Nephron (organoid): ENCODE data around the gene FAM181A.

Source experiments
- H3K27ac Mint-ChIP-seq, 3 experiments: 2 replicates each; pipeline ENCODE4 v1.8.0; 2020; ENCODE audit warnings: mixed read lengths in 3 of 3, mild to moderate bottlenecking in 2 of 3, moderate library complexity in 1 of 3
- H3K27me3 Mint-ChIP-seq: 2 replicates; pipeline ENCODE4 v1.8.0; 2021; ENCODE audit warnings: low read depth, mild to moderate bottlenecking, moderate library complexity, mixed read lengths
- H3K36me3 Mint-ChIP-seq: 2 replicates; pipeline ENCODE4 v1.8.0; 2020; ENCODE audit warnings: low read depth, mixed read lengths
- H3K4me1 Mint-ChIP-seq: 2 replicates; pipeline ENCODE4 v1.8.0; 2020; ENCODE audit warnings: mixed read lengths
- H3K4me3 Mint-ChIP-seq, 3 experiments: 2 replicates each; pipeline ENCODE4 v1.8.0; 2020; ENCODE audit warnings: mild to moderate bottlenecking in 3 of 3, mixed read lengths in 3 of 3, moderate library complexity in 2 of 3
- H3K9me3 Mint-ChIP-seq: 2 replicates; pipeline ENCODE4 v1.8.0; 2020; ENCODE audit warnings: mixed read lengths
- TF ChIP-seq, protein P1 (sequence below), 3 experiments: fragments of 200-600 bp; sonication (generic); IDR thresholded peaks; one replicate each; pipeline ENCODE4 v1.5.0; 2021; ENCODE audit warnings: antibody characterized with exemption in 3 of 3; ENCODE audit not compliant: unreplicated experiment in 3 of 3

Gene FAM181A

DNA sequence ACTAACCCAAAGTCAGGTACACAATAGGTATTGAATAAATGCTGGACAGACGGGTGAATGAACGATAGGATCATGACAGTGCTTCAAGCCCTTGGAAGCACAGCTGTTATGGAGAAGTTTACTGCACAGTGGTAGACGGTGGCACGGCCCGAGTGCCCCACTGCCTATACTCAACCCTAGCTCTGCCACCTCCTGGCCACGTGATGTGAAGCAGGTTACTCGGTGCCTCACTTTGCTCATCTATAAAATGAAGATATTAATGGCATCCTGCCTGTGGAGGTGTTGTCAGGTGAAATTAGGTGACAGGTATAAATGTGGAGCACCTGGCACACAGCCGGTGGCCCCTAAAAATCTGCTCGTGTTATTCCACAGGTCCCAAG is 43.4 kb downstream of the FAM181A start:
- H3K27me3 Mint-ChIP-seq = peaks cover 23% of the 10 kb centered on the region
- no peaks in the 10 kb centered on the region for H3K9me3 Mint-ChIP-seq
- H3K36me3 Mint-ChIP-seq = no peaks in the 10 kb centered on the region
- no peak overlapping the region for H3K27ac Mint-ChIP-seq
- peaks cover 46% of the 10 kb centered on the region for H3K4me1 Mint-ChIP-seq
- TF ChIP-seq, protein P1, sequence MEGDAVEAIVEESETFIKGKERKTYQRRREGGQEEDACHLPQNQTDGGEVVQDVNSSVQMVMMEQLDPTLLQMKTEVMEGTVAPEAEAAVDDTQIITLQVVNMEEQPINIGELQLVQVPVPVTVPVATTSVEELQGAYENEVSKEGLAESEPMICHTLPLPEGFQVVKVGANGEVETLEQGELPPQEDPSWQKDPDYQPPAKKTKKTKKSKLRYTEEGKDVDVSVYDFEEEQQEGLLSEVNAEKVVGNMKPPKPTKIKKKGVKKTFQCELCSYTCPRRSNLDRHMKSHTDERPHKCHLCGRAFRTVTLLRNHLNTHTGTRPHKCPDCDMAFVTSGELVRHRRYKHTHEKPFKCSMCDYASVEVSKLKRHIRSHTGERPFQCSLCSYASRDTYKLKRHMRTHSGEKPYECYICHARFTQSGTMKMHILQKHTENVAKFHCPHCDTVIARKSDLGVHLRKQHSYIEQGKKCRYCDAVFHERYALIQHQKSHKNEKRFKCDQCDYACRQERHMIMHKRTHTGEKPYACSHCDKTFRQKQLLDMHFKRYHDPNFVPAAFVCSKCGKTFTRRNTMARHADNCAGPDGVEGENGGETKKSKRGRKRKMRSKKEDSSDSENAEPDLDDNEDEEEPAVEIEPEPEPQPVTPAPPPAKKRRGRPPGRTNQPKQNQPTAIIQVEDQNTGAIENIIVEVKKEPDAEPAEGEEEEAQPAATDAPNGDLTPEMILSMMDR (IDR thresholded peaks at IDR 0.05; ENCODE audit: unreplicated experiment in 3 of 3) = no peak
- peak overlapping the region in 1 of 3 experiments; percentile 42 for H3K4me3 Mint-ChIP-seq

DNA sequence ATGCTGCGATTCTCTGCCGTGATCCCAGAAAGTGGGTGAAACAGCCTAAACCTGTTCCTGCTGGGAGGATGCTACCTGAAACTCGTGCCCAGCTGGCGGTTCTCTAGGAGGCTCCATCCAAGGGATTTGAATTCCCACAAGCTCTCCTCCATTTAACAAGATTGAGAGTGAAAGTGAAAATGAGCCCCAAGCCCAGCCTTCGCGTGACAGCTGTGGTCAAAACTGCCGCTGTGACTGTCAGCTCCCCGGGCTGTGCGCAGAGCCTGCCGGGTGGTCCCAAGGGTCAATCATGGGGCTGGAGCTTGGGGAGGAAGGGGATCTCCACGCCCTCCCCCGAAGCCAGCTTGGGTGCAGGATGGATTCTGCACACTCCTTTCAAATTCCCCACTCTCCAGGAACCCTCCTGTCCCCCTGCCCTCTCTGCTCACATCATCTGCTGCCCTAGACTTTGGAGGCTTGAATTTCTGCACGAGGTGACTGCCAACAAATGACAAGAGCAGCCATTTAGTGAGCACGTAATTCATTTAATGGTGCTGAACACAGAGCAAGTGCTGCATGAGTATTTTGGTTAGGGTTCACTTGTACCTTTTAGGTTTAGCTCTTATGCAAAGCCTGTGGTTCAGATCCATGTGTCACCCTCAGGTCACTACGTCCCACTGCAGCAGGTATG is 44.0 kb downstream of the FAM181A start:
- Mint-ChIP-seq H3K4me3 (peak overlapping the region in 1 of 3 experiments; percentile 42), H3K27me3 (peaks cover 27% of the 10 kb centered on the region), H3K4me1 (peaks cover 51% of the 10 kb centered on the region), H3K27ac (no peak overlapping the region), H3K36me3 (no peaks in the 10 kb centered on the region), H3K9me3 (no peaks in the 10 kb centered on the region)
- TF ChIP-seq, protein P1 (IDR thresholded peaks at IDR 0.05; ENCODE audit: unreplicated experiment in 3 of 3) = no peak

DNA sequence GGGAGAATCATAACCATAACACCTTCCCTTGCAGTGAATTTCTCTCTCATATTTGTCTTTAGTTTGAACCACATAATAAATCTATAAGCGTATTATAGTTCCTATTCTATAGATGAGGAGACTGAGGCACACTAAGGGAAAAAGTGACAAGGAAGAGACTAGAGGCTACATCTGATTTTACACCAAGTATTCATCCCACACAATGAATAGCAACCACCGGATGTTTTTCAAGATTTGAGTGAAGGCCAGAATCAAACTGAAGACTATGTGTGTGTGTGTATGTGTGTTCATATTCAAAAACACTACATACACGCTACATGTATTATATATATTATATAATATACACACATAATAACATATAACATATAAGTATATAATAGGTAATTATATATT is 44.5 kb downstream of the FAM181A start:
- peaks cover 22% of the 10 kb centered on the region for H3K27me3 Mint-ChIP-seq
- peaks cover 56% of the 10 kb centered on the region for H3K4me1 Mint-ChIP-seq
- H3K36me3 Mint-ChIP-seq = no peaks in the 10 kb centered on the region
- H3K9me3 Mint-ChIP-seq = no peaks in the 10 kb centered on the region
- no peak overlapping the region for H3K27ac Mint-ChIP-seq
- no peak overlapping the region for H3K4me3 Mint-ChIP-seq
- TF ChIP-seq, protein P1 (IDR thresholded peaks at IDR 0.05; ENCODE audit: unreplicated experiment in 3 of 3) = no peak

DNA sequence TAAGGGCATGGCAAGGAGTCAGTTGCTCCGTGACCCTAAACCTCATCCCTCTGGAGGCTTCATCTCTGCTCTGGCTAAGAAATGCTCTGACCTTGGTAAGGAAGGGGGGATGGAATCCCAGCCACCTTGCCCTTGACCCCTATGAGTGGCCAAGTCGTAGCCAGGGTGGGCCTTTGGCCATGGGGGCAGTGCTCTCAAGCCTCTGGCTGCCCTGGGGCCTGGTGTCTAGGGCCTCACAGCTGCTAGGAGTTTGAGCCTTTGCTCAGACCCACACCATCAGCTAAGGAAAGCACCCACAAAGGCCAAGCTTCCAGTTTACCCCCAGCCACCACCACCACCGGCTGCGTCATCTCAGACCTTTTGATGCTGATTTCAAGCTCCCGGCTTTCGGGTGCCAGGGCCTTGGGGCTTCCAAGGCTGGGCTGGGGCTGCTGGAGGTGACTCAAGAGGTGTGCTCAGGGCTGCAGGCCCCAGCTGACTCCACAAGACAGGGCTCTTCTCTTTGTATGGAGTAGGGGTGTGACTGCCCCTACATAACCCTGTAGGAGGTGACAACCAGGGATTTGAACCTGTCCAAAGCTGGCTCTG is 45.6 kb downstream of the FAM181A start:
- H3K27ac Mint-ChIP-seq = no peak overlapping the region
- TF ChIP-seq, protein P1 (IDR thresholded peaks at IDR 0.05; ENCODE audit: unreplicated experiment in 3 of 3) = no peak
- no peak overlapping the region for H3K4me3 Mint-ChIP-seq
- H3K27me3 Mint-ChIP-seq = peaks cover 20% of the 10 kb centered on the region
- H3K36me3 Mint-ChIP-seq = no peaks in the 10 kb centered on the region
- H3K9me3 Mint-ChIP-seq = no peaks in the 10 kb centered on the region
- peaks cover 60% of the 10 kb centered on the region for H3K4me1 Mint-ChIP-seq

DNA sequence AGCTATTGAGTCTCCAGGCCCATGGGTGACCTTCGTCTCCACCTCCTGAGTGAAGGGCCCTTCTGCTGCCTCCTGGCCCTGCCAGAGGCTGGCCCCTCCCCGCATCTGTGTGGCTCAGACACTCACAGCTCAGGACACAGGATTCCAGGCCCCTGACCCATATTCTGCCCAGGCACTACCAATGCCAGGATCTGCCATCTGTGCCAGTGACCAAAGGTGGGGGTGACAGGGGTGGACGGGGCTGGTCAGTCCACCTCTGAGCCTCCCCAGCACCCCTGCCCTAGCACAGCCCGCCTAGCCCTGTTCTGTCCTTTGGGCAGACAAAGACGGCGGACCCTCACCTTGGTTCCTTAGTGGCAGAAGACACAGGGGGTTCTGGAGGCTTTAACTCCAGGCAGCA is 46.5 kb downstream of the FAM181A start:
- no peaks in the 10 kb centered on the region for H3K9me3 Mint-ChIP-seq
- H3K4me1 Mint-ChIP-seq = peaks cover 60% of the 10 kb centered on the region
- no peaks in the 10 kb centered on the region for H3K36me3 Mint-ChIP-seq
- H3K27ac Mint-ChIP-seq = no peak overlapping the region
- H3K27me3 Mint-ChIP-seq = peaks cover 16% of the 10 kb centered on the region
- TF ChIP-seq, protein P1 (IDR thresholded peaks at IDR 0.05; ENCODE audit: unreplicated experiment in 3 of 3) = no peak
- H3K4me3 Mint-ChIP-seq = no peak overlapping the region

DNA sequence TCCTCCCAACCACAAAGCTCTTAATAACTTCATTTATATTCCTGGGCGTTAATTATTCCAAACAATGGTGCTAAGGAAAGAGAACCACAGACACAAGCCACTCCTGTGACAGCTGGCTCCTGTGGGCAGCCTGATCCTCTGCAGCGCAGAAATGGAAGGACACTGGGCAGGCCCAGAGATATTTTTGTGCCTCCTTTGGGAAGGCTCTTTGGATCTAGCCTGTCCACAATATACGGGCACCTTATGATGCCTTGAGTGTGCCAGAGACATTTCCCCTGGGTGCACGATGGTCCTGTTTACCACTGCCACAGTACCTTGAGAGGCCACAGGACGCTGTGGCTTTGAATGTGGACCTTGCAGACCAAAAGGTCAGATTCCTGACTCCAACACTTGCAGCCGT is 47.2 kb downstream of the FAM181A start:
- Mint-ChIP-seq H3K9me3 (no peaks in the 10 kb centered on the region), H3K4me3 (peak overlapping the region in 1 of 3 experiments; percentile 6), H3K4me1 (peaks cover 53% of the 10 kb centered on the region), H3K27me3 (peaks cover 10% of the 10 kb centered on the region), H3K36me3 (no peaks in the 10 kb centered on the region), H3K27ac (peak overlapping the region in 1 of 3 experiments; percentile 69)
- TF ChIP-seq, protein P1 (IDR thresholded peaks at IDR 0.05; ENCODE audit: unreplicated experiment in 3 of 3) = no peak
